SK-N-SH (cell line): ENCODE data around the gene PANK3. TPM values are rescaled to one million over a fixed set of nuclear protein-coding genes. Genes with fewer than 3 reads are reported as not detected.
A peak's percentile ranks its signal among the peaks of the same experiment; 100 is the strongest.

Experiments used
- CTCF ChIA-PET: fragments of 300-600, 350-600 bp; formaldehyde crosslinking; extraction: SDS; loops from one replicate; lab custom pipeline; 2021; lab: Yijun Ruan, JAX
- POLR2A ChIA-PET: fragments of 350-600 bp; sonication (Branson Sonifier 250); formaldehyde crosslinking; extraction: SDS; loops from one replicate; lab custom pipeline; 2020; ENCODE audit warnings: antibody characterized with exemption, inconsistent platforms; lab: Yijun Ruan, JAX
- DNase-seq: peaks from one replicate; pipeline ENCODE4 v3.0.0; 2012
- H2AFZ ChIP-seq: fragments of 200-600 bp; sonication (generic); 2 replicates; pipeline ENCODE4 v1.8.1; 2016; ENCODE audit warnings: antibody characterized with exemption, mild to moderate bottlenecking, low read depth
- H3F3A ChIP-seq: fragments of 200-600 bp; sonication (generic); replicated peaks from 2 replicates; pipeline ENCODE3; 2016; ENCODE audit warnings: antibody characterized with exemption, mild to moderate bottlenecking; ENCODE audit not compliant: insufficient read depth
- H3K27ac ChIP-seq, 2 experiments: fragments of 200-500 bp in 1 of 2; fragments of 200-600 bp in 1 of 2; sonication (Bioruptor generic) in 1 of 2; sonication (generic), shearing (Covaris generic) in 1 of 2; 2 replicates each; pipeline versions ENCODE4 v1.5.1 to v1.6.1; 2014 to 2016; ENCODE audit warnings: low read depth in 2 of 2, inconsistent platforms in 1 of 2, low read length in 1 of 2, mild to moderate bottlenecking in 1 of 2, mixed read lengths in 1 of 2
- H3K27me3 ChIP-seq: fragments of 200-600 bp; sonication (generic), shearing (Covaris generic); 2 replicates; pipeline ENCODE4 v1.6.1; 2016; ENCODE audit warnings: mixed run types; ENCODE audit not compliant: insufficient read depth
- H3K36me3 ChIP-seq, 2 experiments: fragments of 200-500 bp in 1 of 2; fragments of 200-600 bp in 1 of 2; sonication (Bioruptor generic) in 1 of 2; sonication (generic) in 1 of 2; replicated peaks in 1 of 2; 2 replicates each; pipeline versions ENCODE3 to v1.5.1; 2014 to 2016; ENCODE audit warnings: low read length in 1 of 2, mild to moderate bottlenecking in 1 of 2; ENCODE audit not compliant: insufficient read depth in 2 of 2, control insufficient read depth in 1 of 2
- H3K4me1 ChIP-seq, 2 experiments: fragments of 200-500 bp in 1 of 2; fragments of 200-600 bp in 1 of 2; sonication (Bioruptor generic) in 1 of 2; sonication (generic), shearing (Covaris generic) in 1 of 2; 2 replicates each; pipeline versions ENCODE4 v1.5.1 to v1.6.1; 2014 to 2016; ENCODE audit warnings: low read depth in 1 of 2, low read length in 1 of 2, mixed run types in 1 of 2; ENCODE audit not compliant: insufficient read depth in 2 of 2, control insufficient read depth in 1 of 2
- H3K4me2 ChIP-seq: fragments of 200-600 bp; sonication (generic), shearing (Covaris generic); 2 replicates; pipeline ENCODE4 v1.6.1; 2017; ENCODE audit warnings: mixed run types
- H3K4me3 ChIP-seq, 2 experiments: fragments of 200-500 bp in 1 of 2; fragments of 200-600 bp in 1 of 2; sonication (Bioruptor generic) in 1 of 2; sonication (generic), shearing (Covaris generic) in 1 of 2; 2 replicates each; pipeline versions ENCODE4 v1.5.1 to v1.8.1; 2014 to 2016; ENCODE audit warnings: low read depth in 2 of 2, inconsistent platforms in 1 of 2, low read length in 1 of 2, mild to moderate bottlenecking in 1 of 2, mixed read lengths in 1 of 2, moderate library complexity in 1 of 2
- H3K79me2 ChIP-seq: fragments of 200-600 bp; sonication (generic); 2 replicates; pipeline ENCODE4 v1.8.1; 2017; ENCODE audit warnings: mild to moderate bottlenecking; ENCODE audit not compliant: insufficient read depth
- H3K9ac ChIP-seq: fragments of 200-600 bp; sonication (generic); 2 replicates; pipeline ENCODE4 v1.6.1; 2017; ENCODE audit warnings: mixed run types
- H3K9me2 ChIP-seq: fragments of 200-600 bp; sonication (generic); 2 replicates; pipeline ENCODE4 v1.6.1; 2017; ENCODE audit warnings: mixed run types
- H3K9me3 ChIP-seq: fragments of 200-600 bp; sonication (generic); 2 replicates; pipeline ENCODE4 v1.6.1; 2017; ENCODE audit warnings: mixed run types, mild to moderate bottlenecking, moderate library complexity
- H4K20me1 ChIP-seq: fragments of 200-600 bp; sonication (generic); 2 replicates; pipeline ENCODE4 v1.6.1; 2017; ENCODE audit warnings: mild to moderate bottlenecking, mixed run types; ENCODE audit not compliant: insufficient read depth
- EP300 ChIP-seq, 2 experiments: IDR thresholded peaks; 2 replicates each; pipeline versions ENCODE4 v1.4.0 to v1.6.1; 2012; ENCODE audit warnings: borderline replicate concordance in 1 of 2, low read depth in 1 of 2, low read length in 1 of 2
- EZH2phosphoT487 ChIP-seq: fragments of 200-600 bp; sonication (generic); IDR thresholded peaks from 2 replicates; pipeline ENCODE4 v1.6.1; 2017; ENCODE audit warnings: low read depth, mixed run types, mild to moderate bottlenecking, antibody characterized with exemption, moderate library complexity, borderline replicate concordance
- FOSL2 ChIP-seq: IDR thresholded peaks from 2 replicates; pipeline ENCODE4 v1.4.0; 2012; ENCODE audit warnings: low read depth, mild to moderate bottlenecking, moderate library complexity, borderline replicate concordance
- FOXJ3 ChIP-seq: sonication (generic); formaldehyde crosslinking; IDR thresholded peaks from 2 replicates; pipeline ENCODE4 v1.5.1; 2020; ENCODE audit warnings: mild to moderate bottlenecking, missing genetic modification reagents
- FOXM1 ChIP-seq: IDR thresholded peaks from 2 replicates; pipeline ENCODE4 v1.4.0; 2012; ENCODE audit warnings: low read depth, mild to moderate bottlenecking
- GABPA ChIP-seq: IDR thresholded peaks from 2 replicates; pipeline ENCODE4 v1.4.0; 2012; ENCODE audit warnings: low read depth, mild to moderate bottlenecking
- GATA2 ChIP-seq: sonication (generic); formaldehyde crosslinking; IDR thresholded peaks from 2 replicates; pipeline ENCODE4 v1.5.0; 2020; ENCODE audit warnings: mild to moderate bottlenecking, missing genetic modification reagents
- JUND ChIP-seq: IDR thresholded peaks from 2 replicates; pipeline ENCODE4 v1.4.0; 2012
- NRF1 ChIP-seq: IDR thresholded peaks from 2 replicates; pipeline ENCODE4 v1.6.1; 2012; ENCODE audit warnings: low read depth, mild to moderate bottlenecking, low read length
- POLR2AphosphoS5 ChIP-seq: IDR thresholded peaks from 2 replicates; pipeline ENCODE4 v1.6.1; 2012; ENCODE audit warnings: low read depth, low read length
- RAD21 ChIP-seq: IDR thresholded peaks from 2 replicates; pipeline ENCODE4 v1.6.1; 2012; ENCODE audit warnings: mild to moderate bottlenecking, low read length
- RCOR1 ChIP-seq: fragments of 150-350 bp; IDR thresholded peaks from 2 replicates; pipeline ENCODE4 v1.6.1; 2017; ENCODE audit warnings: antibody characterized with exemption, low read length
- RXRA ChIP-seq: IDR thresholded peaks from 2 replicates; pipeline ENCODE4 v1.4.0; 2012; ENCODE audit warnings: low read depth, mild to moderate bottlenecking, borderline replicate concordance
- TAF1 ChIP-seq: IDR thresholded peaks from 2 replicates; pipeline ENCODE4 v1.6.1; 2012; ENCODE audit warnings: low read depth, mild to moderate bottlenecking, low read length, moderate library complexity, borderline replicate concordance
- TCF12 ChIP-seq: IDR thresholded peaks from 2 replicates; pipeline ENCODE4 v1.4.0; 2012
- TEAD4 ChIP-seq: IDR thresholded peaks from 2 replicates; pipeline ENCODE4 v1.4.0; 2012; ENCODE audit warnings: mild to moderate bottlenecking, borderline replicate concordance; ENCODE audit not compliant: insufficient read depth
- WGBS: methylation state at CpG from one replicate; pipeline ENCODE4 v1.1.6; 2017; ENCODE audit warnings: low lambda C conversion rate; 5-methylcytosine and 5-hydroxymethylcytosine counted together
- polyA plus RNA-seq, 3 experiments: library from polyadenylated mRNA; depleted of rRNA; stranded (reverse); fragments of >200 nt; gene quantifications; 2 replicates each; pipeline ENCODE4 v1.2.3, GENCODE V29; 2012
- TF ChIP-seq, protein P1 (sequence below): fragments of 150-350 bp; IDR thresholded peaks from 2 replicates; pipeline ENCODE4 v1.6.1; 2017; ENCODE audit warnings: antibody characterized with exemption, low read length, low read depth, borderline replicate concordance
- TF ChIP-seq, protein P2 (sequence below): IDR thresholded peaks from 2 replicates; pipeline ENCODE4 v1.4.0; 2012; ENCODE audit warnings: low read depth
- TF ChIP-seq, protein P3 (sequence below): fragments of 200-600 bp; sonication (generic); IDR thresholded peaks from 2 replicates; pipeline ENCODE4 v1.6.1; 2017; ENCODE audit warnings: antibody characterized with exemption, mild to moderate bottlenecking, moderate library complexity
- TF ChIP-seq, protein P4 (sequence below): IDR thresholded peaks from 2 replicates; pipeline ENCODE4 v1.4.0; 2012; ENCODE audit warnings: low read depth, borderline replicate concordance
- TF ChIP-seq, protein P5 (sequence below): fragments of 150-350 bp; IDR thresholded peaks from 2 replicates; pipeline ENCODE4 v1.6.1; 2016; ENCODE audit warnings: mild to moderate bottlenecking, low read depth, low read length
- TF ChIP-seq, protein P6 (sequence below): IDR thresholded peaks from 2 replicates; pipeline ENCODE4 v1.6.1; 2012; ENCODE audit warnings: mild to moderate bottlenecking, low read depth, low read length, moderate library complexity

Gene PANK3
- polyA plus RNA-seq, 1 of the 3 experiments (the other 2 are of a cell fraction) = 6.1 TPM

DNA sequence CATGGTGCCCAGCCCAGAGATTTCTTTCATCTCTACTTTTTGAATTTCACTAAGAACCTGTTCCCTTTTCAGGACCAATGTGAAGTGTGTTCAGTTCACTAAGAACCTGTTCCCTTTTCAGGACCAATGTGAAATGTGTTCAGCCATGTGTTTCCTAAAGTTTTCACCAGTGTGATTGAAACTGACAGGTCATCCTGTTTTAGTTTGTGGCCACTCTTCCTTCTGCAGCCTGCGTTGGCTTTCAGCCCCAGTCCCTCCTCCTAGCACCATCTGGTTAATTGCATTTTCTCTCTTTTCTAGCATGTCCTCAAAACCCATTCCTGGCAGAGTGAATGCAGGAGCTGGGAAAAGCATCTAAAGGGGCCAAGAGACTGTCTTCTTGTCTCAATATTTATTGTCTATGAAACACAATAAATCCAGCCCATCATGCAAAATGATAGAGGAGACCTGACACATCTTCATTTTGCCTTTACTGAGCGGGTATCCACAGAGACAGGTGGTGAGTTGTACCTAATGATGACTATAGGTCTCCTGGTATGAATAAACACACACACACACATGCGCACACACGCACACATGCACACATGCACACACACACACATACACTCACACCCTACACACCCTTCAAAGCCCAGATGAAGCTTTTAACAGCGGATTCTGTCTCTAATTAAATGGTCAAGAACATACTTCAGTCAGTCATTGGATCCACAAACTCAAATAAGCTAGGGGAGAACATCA lies 6.1 kb upstream of the PANK3 start:
- Histone ChIP-seq H3K4me1 (peaks cover 1 to 22% of the 10 kb centered on the region in 2 experiments; a peak in 3 of 4 replicates), H3K27ac (peak overlapping the region in 1 of 2 experiments; percentile 93; a peak in 2 of 4 replicates), H4K20me1 (no peaks in the 10 kb centered on the region), H3K36me3 (no peaks in the 10 kb centered on the region), H3K27me3 (no peaks in the 10 kb centered on the region), H3K79me2 (no peaks in the 10 kb centered on the region), H3K4me3 (no peak overlapping the region), H3K9me3 (no peaks in the 10 kb centered on the region), H3F3A (no peaks in the 10 kb centered on the region), H3K9ac (no peak overlapping the region), H3K4me2 (no peak overlapping the region), H2AFZ (no peak overlapping the region), H3K9me2 (no peaks in the 10 kb centered on the region)
- ChIA-PET CTCF (interaction anchor here (0.6 to 1.6 kb wide), 5 partner anchors 17 to 531 kb away, joined by 3 to 5 read pairs (median 3); no protein-coding TSS in a partner anchor), POLR2A (interaction anchor here (1.3 kb wide), 1 partner anchor 72 kb away, joined by 4 read pairs; no protein-coding TSS in a partner anchor)
- peak; percentile 77 for DNase-seq
- 44% methylated on average over 5 of the region's 5 CpGs for WGBS
- TF ChIP-seq TAF1 (no peak), NRF1 (no peak), GATA2 (CRISPR knock-in tag) (peak; percentile 36; the same call in 1 of the 2 replicates), RXRA (no peak), EZH2phosphoT487 (no peak), TEAD4 (peak; percentile 11; the same call in 1 of the 2 replicates), GABPA (no peak), POLR2AphosphoS5 (peak; percentile 77), RAD21 (peak; percentile 40), EP300 (IDR thresholded peaks at IDR 0.05; ENCODE audit: borderline replicate concordance in 1 of 2, low read depth in 1 of 2, low read length in 1 of 2) (peak; percentile 35 to 95; a peak in 3 of 4 replicates), JUND (no peak; the same call in 1 of the 2 replicates), FOXJ3 (CRISPR knock-in tag) (peak; percentile 82), FOXM1 (no peak), FOSL2 (no peak), RCOR1 (peak; percentile 94), TCF12 (peak; percentile 96)
- TF ChIP-seq, protein P1, sequence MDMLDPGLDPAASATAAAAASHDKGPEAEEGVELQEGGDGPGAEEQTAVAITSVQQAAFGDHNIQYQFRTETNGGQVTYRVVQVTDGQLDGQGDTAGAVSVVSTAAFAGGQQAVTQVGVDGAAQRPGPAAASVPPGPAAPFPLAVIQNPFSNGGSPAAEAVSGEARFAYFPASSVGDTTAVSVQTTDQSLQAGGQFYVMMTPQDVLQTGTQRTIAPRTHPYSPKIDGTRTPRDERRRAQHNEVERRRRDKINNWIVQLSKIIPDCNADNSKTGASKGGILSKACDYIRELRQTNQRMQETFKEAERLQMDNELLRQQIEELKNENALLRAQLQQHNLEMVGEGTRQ = no peak
- TF ChIP-seq, protein P2, sequence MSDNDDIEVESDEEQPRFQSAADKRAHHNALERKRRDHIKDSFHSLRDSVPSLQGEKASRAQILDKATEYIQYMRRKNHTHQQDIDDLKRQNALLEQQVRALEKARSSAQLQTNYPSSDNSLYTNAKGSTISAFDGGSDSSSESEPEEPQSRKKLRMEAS = no peak
- TF ChIP-seq, protein P3, sequence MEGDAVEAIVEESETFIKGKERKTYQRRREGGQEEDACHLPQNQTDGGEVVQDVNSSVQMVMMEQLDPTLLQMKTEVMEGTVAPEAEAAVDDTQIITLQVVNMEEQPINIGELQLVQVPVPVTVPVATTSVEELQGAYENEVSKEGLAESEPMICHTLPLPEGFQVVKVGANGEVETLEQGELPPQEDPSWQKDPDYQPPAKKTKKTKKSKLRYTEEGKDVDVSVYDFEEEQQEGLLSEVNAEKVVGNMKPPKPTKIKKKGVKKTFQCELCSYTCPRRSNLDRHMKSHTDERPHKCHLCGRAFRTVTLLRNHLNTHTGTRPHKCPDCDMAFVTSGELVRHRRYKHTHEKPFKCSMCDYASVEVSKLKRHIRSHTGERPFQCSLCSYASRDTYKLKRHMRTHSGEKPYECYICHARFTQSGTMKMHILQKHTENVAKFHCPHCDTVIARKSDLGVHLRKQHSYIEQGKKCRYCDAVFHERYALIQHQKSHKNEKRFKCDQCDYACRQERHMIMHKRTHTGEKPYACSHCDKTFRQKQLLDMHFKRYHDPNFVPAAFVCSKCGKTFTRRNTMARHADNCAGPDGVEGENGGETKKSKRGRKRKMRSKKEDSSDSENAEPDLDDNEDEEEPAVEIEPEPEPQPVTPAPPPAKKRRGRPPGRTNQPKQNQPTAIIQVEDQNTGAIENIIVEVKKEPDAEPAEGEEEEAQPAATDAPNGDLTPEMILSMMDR = no peak
- TF ChIP-seq, protein P4, sequence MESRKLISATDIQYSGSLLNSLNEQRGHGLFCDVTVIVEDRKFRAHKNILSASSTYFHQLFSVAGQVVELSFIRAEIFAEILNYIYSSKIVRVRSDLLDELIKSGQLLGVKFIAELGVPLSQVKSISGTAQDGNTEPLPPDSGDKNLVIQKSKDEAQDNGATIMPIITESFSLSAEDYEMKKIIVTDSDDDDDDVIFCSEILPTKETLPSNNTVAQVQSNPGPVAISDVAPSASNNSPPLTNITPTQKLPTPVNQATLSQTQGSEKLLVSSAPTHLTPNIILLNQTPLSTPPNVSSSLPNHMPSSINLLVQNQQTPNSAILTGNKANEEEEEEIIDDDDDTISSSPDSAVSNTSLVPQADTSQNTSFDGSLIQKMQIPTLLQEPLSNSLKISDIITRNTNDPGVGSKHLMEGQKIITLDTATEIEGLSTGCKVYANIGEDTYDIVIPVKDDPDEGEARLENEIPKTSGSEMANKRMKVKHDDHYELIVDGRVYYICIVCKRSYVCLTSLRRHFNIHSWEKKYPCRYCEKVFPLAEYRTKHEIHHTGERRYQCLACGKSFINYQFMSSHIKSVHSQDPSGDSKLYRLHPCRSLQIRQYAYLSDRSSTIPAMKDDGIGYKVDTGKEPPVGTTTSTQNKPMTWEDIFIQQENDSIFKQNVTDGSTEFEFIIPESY = no peak
- TF ChIP-seq, protein P5, sequence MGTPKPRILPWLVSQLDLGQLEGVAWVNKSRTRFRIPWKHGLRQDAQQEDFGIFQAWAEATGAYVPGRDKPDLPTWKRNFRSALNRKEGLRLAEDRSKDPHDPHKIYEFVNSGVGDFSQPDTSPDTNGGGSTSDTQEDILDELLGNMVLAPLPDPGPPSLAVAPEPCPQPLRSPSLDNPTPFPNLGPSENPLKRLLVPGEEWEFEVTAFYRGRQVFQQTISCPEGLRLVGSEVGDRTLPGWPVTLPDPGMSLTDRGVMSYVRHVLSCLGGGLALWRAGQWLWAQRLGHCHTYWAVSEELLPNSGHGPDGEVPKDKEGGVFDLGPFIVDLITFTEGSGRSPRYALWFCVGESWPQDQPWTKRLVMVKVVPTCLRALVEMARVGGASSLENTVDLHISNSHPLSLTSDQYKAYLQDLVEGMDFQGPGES = no peak
- TF ChIP-seq, protein P6, sequence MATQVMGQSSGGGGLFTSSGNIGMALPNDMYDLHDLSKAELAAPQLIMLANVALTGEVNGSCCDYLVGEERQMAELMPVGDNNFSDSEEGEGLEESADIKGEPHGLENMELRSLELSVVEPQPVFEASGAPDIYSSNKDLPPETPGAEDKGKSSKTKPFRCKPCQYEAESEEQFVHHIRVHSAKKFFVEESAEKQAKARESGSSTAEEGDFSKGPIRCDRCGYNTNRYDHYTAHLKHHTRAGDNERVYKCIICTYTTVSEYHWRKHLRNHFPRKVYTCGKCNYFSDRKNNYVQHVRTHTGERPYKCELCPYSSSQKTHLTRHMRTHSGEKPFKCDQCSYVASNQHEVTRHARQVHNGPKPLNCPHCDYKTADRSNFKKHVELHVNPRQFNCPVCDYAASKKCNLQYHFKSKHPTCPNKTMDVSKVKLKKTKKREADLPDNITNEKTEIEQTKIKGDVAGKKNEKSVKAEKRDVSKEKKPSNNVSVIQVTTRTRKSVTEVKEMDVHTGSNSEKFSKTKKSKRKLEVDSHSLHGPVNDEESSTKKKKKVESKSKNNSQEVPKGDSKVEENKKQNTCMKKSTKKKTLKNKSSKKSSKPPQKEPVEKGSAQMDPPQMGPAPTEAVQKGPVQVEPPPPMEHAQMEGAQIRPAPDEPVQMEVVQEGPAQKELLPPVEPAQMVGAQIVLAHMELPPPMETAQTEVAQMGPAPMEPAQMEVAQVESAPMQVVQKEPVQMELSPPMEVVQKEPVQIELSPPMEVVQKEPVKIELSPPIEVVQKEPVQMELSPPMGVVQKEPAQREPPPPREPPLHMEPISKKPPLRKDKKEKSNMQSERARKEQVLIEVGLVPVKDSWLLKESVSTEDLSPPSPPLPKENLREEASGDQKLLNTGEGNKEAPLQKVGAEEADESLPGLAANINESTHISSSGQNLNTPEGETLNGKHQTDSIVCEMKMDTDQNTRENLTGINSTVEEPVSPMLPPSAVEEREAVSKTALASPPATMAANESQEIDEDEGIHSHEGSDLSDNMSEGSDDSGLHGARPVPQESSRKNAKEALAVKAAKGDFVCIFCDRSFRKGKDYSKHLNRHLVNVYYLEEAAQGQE = no peak
